ENCODE data around the gene DDX25. TPM values are rescaled to one million over a fixed set of nuclear protein-coding genes. Genes with fewer than 3 reads are reported as not detected.

Gene DDX25
- total RNA-seq, 2 donors from 2014 or later = 0.26 TPM; not detected in 1

DNA sequence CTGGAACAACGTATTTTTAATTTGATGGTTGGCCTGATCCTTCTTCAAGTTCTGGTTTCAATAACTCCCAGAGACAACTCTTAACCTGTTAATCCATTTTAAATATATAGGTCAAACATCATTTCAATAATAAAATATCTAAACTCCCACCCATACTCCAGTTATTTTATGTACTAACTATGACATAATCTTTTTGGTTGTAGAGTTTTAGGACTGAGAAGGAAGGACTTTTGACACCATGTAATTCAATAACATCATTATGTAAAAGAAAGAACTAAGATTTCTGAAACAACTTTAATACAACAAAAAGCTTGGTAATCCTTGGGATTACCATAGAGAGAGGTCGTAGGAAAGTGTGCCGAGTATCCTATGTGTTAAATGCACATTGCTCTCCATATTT is 73.0 kb downstream of the DDX25 start:
- no peak for ATAC-seq
- intact Hi-C loops (cut with DNase I) = no loop called here
- Histone ChIP-seq H3K4me3 (no peak overlapping the region), H3K4me1 (no peaks in the 10 kb centered on the region), H3K9me3 (no peaks in the 10 kb centered on the region), H3K36me3 (replicated peaks in 1 of 2; ENCODE audit: insufficient read depth in 1 of 2, low read depth in 2 of 2) (no peaks in the 10 kb centered on the region), H3K27ac (no peak overlapping the region), H3K27me3 (no peaks in the 10 kb centered on the region)
- TF ChIP-seq POLR2A (IDR thresholded peaks at IDR 0.05) = no peak
- TF ChIP-seq, protein P1, sequence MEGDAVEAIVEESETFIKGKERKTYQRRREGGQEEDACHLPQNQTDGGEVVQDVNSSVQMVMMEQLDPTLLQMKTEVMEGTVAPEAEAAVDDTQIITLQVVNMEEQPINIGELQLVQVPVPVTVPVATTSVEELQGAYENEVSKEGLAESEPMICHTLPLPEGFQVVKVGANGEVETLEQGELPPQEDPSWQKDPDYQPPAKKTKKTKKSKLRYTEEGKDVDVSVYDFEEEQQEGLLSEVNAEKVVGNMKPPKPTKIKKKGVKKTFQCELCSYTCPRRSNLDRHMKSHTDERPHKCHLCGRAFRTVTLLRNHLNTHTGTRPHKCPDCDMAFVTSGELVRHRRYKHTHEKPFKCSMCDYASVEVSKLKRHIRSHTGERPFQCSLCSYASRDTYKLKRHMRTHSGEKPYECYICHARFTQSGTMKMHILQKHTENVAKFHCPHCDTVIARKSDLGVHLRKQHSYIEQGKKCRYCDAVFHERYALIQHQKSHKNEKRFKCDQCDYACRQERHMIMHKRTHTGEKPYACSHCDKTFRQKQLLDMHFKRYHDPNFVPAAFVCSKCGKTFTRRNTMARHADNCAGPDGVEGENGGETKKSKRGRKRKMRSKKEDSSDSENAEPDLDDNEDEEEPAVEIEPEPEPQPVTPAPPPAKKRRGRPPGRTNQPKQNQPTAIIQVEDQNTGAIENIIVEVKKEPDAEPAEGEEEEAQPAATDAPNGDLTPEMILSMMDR (IDR thresholded peaks at IDR 0.05) = no peak
- DNase-seq = no peak
- WGBS, 2 donors = 80 to 82% methylated on average over 3 of the region's 3 CpGs

DNA sequence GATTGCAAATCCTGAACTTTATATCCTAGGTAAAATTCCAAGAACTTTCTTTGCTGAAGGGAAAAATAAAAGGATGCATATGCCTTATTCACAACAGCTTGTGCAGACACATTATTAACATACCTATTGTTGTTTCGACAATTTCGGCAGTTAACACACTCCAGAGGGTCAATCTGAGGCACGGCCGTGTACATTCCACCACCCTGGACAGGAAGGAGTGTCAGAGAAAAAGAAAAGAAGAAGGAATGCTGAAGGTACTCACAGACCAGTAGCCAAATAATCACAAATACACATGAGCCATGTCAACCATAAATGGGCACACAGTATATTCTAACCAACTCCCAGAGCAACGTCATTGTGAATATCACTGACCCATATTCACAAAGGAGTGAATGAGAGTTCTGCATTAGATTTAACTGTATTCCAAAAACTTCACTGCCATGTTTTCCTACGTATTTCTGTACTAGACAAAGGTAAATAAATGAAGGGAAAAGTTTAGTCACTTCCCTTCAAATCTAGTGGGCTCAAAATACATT is 73.9 kb downstream of the DDX25 start:
- Histone ChIP-seq H3K36me3 (replicated peaks in 1 of 2; ENCODE audit: insufficient read depth in 1 of 2, low read depth in 2 of 2) (no peaks in the 10 kb centered on the region), H3K27ac (peak overlapping the region in 1 of 4 donors; percentile 53), H3K27me3 (no peaks in the 10 kb centered on the region), H3K4me1 (no peaks in the 10 kb centered on the region), H3K4me3 (no peak overlapping the region), H3K9me3 (no peaks in the 10 kb centered on the region)
- DNase-seq = no peak
- WGBS, 2 donors = 56 to 68% methylated on average over 6 of the region's 6 CpGs
- intact Hi-C loops (cut with DNase I) = no loop called here
- TF ChIP-seq, protein P1 (IDR thresholded peaks at IDR 0.05) = no peak
- no peak for TF ChIP-seq POLR2A (IDR thresholded peaks at IDR 0.05)
- ATAC-seq = no peak

Other genes starting within 250 kb of the DDX25 start
- gene ACRV1, start 223.7 kb upstream of the DDX25 start, total RNA-seq = not detected
- gene PATE1, start 158.2 kb upstream of the DDX25 start, total RNA-seq = not detected
- gene PATE2, start 125.7 kb upstream of the DDX25 start, total RNA-seq = not detected
- gene PATE3, start 116.4 kb upstream of the DDX25 start, total RNA-seq = not detected
- not detected for gene PATE4, start 71.2 kb upstream of the DDX25 start, total RNA-seq
- 1 to 10 TPM in 1 of 2 donors, under 1 TPM in 1; 0.33 to 1.3 TPM for gene HYLS1, start 16.8 kb upstream of the DDX25 start, total RNA-seq
- gene PUS3, start 1.3 kb upstream of the DDX25 start, total RNA-seq = 1 to 10 TPM; 1.6 to 9.6 TPM
- not detected for gene VSIG10L2, start 41.5 kb downstream of the DDX25 start, total RNA-seq
- gene CDON, start 158.4 kb downstream of the DDX25 start, total RNA-seq = 1 to 10 TPM; 5.6 to 7.3 TPM

Data from body of pancreas (tissue), 4 donors.